Superior temporal gyrus (tissue), 1 donor: Measurements from ENCODE around the gene AMDHD1.

ENCODE experiments used
- DNase-seq: peaks from one replicate; pipeline ENCODE4 v3.0.0-alpha.2; 2016; ENCODE audit errors: extremely low spot score

The AMDHD1 gene

GRCh38 chr12:95943330-95943842 is at the start of gene AMDHD1:
Gene AMDHD1 (plus strand): TSS chr12:95943331. CDS start chr12:95943399, 68 bp downstream.
- DNase-seq = peak; percentile 24

- peak; percentile 44 for DNase-seq
Observed at GRCh38 chr12:95896846-95897245, 46.3 kb upstream of the AMDHD1 start.

GRCh38 chr12:95898081-95898480 is 45.0 kb upstream of the AMDHD1 start:
- DNase-seq = no peak

GRCh38 chr12:95908573-95908972 is 34.6 kb upstream of the AMDHD1 start:
- DNase-seq = no peak

GRCh38 chr12:95909871-95910270 is 33.3 kb upstream of the AMDHD1 start:
- no peak for DNase-seq

GRCh38 chr12:95918194-95918993 is 24.7 kb upstream of the AMDHD1 start:
- peak; percentile 75 for DNase-seq

GRCh38 chr12:95919110-95919509 is 24.0 kb upstream of the AMDHD1 start:
- DNase-seq = no peak

GRCh38 chr12:95922231-95922630 is 20.9 kb upstream of the AMDHD1 start:
- no peak for DNase-seq

GRCh38 chr12:95940514-95940913 is 2.6 kb upstream of the AMDHD1 start:
- no peak for DNase-seq

- DNase-seq = peak; percentile 23
Observed at GRCh38 chr12:95942101-95942523, 1.0 kb upstream of the AMDHD1 start.

- DNase-seq = peak; percentile 83
Observed at GRCh38 chr12:95942524-95943329, 404 bp upstream of the AMDHD1 start, which contains the start of gene CCDC38. Gene CCDC38 (minus strand): TSS chr12:95942614. CDS start chr12:95936509, 6,105 bp downstream.

- DNase-seq = no peak
Observed at GRCh38 chr12:95944108-95944704, 1.1 kb downstream of the AMDHD1 start.

GRCh38 chr12:95949477-95950206 is 6.5 kb downstream of the AMDHD1 start:
- DNase-seq = no peak

- DNase-seq = no peak
Observed at GRCh38 chr12:95951515-95951914, 8.4 kb downstream of the AMDHD1 start.

- DNase-seq = no peak
Observed at GRCh38 chr12:95953000-95953399, 9.9 kb downstream of the AMDHD1 start.

- no peak for DNase-seq
Observed at GRCh38 chr12:95955549-95956159, 12.5 kb downstream of the AMDHD1 start.

GRCh38 chr12:95956557-95957145 is 13.5 kb downstream of the AMDHD1 start:
- no peak for DNase-seq

- DNase-seq = no peak
Observed at GRCh38 chr12:95959107-95959506, 16.0 kb downstream of the AMDHD1 start.

- DNase-seq = no peak
Observed at GRCh38 chr12:95960241-95960640, 17.1 kb downstream of the AMDHD1 start.

GRCh38 chr12:95962222-95962621 is 19.1 kb downstream of the AMDHD1 start:
- DNase-seq = no peak

GRCh38 chr12:95963096-95963495 is 20.0 kb downstream of the AMDHD1 start:
- DNase-seq = no peak
